Measurements from ENCODE around the gene HEPN1.

HEPN1 gene

DNA sequence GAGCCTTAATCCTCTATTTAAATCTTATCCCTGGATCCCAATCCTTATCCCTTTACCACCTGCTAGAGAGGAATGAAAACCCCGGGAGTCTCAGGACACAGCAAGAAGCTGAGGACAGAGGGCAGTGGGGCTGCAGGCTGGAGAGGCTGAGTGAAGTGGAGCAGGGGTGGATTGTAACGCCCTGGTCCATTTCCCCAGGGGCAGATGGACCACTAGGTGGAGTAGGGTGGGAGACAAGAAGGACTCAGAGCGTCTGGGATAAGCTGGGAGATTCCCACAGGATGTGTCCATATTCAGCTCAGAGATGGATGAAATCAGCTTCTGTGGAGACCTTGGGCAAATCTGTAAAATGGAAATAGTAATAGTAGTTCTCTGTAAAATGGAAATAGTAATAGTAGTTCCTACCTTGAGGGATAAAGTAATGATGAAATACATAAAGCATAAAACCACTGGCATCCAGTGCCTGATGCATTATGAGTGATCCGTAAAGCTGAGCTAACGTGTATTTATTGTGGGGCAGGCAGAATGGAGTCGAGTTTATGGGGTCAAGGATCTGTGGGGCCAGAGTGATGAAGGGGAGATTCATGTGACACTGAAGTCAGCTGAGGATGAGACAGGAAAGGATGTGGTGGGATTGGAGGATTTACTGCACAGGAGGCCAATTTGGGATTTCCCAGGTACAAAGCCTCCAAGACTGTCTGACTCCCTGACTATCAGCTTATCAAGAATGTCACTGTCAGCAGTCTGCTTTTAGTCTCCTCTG, 19.5 kb upstream of the HEPN1 start:
- H3K4me3 ChIP-seq (replicated peaks; ENCODE audit: low read depth, low read length): no peak overlapping the region
- DNase-seq (ENCODE audit: extremely low read depth, low read depth): no peak
- TF ChIP-seq CTCF (IDR thresholded peaks at IDR 0.05; ENCODE audit: low read depth, low read length, missing control alignments): peak; percentile 21

- H3K4me3 ChIP-seq (replicated peaks; ENCODE audit: low read depth, low read length): peak overlapping the region; percentile 29
- no peak for TF ChIP-seq CTCF (IDR thresholded peaks at IDR 0.05; ENCODE audit: low read depth, low read length, missing control alignments)
- peak; percentile 85 for DNase-seq (ENCODE audit: extremely low read depth, low read depth)
These were observed 18.6 kb upstream of the HEPN1 start for GRCh38 chr11:124900464-124900863.

DNA sequence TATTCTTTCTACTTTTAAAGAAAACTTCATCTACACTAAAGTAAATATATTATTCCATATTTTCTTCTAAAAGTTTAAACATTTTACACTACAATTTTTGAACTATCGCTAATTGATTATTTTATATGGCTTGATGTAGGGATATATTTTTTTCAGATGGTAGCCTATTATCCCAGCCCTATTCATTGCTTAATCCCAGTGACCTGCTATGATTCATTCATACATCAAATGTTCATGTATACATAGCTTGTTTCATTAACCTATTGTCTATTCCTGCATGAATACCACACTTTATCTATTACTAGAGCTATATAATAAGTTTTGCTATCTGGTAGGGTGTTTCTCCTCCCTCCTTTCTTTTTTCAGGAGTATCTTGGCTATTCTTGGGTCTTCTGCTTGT, 16.4 kb upstream of the HEPN1 start:
- no peak overlapping the region for H3K4me3 ChIP-seq (replicated peaks; ENCODE audit: low read depth, low read length)
- DNase-seq (ENCODE audit: extremely low read depth, low read depth): no peak
- TF ChIP-seq CTCF (IDR thresholded peaks at IDR 0.05; ENCODE audit: low read depth, low read length, missing control alignments): no peak

GRCh38 chr11:124915541-124916369, 3.3 kb upstream of the HEPN1 start:
- DNase-seq (ENCODE audit: extremely low read depth, low read depth): no peak

DNA sequence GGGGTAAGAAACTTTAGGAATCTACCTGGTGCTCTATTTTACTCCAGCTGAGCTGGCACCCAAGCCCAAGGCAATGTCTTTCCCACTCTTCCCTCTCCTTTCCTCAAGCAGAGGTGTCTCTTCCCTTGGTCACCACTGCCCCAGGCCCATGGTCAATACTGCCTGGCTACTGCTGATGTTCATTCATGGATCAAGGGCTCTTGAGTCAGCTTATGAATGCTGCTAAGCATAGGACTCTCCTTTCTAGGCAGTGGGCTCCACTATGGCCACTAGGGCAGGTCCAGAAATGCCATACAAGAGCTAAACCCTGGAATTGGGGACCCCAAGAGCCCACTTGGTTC, 2.7 kb upstream of the HEPN1 start:
- DNase-seq (ENCODE audit: extremely low read depth, low read depth): no peak

More at GRCh38 chr11:124915541-124916369, 3.3 kb upstream of the HEPN1 start:
- no peak overlapping the region for H3K4me3 ChIP-seq (replicated peaks; ENCODE audit: low read depth, low read length)
- TF ChIP-seq CTCF (IDR thresholded peaks at IDR 0.05; ENCODE audit: low read depth, low read length, missing control alignments): no peak

DNA sequence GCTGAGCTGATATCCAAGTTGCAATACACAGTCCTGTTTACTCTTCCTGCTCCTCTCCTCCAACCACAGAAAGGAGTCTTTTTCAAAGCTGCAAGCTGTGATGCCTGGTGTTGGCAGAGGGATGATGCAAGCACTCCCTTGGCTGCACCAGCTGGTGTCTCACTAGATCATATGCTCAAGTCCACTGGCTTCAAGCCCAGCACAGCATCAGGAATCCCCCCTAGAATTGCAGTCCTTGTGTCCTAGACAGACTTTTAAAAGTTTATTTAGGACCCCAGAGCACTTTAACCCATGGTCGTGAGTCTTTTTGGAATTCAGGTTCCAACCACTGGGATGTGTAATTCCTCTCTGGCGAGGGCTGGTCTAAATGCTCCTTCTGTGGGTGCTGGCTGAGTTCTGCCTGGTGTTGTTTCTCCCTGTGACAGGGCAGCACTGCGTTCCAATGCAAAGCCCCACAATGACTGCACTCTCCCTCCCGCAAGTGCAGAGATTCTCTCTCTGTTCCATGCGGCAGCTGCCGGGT, 1.9 kb upstream of the HEPN1 start:
- no peak for DNase-seq (ENCODE audit: extremely low read depth, low read depth)
- no peak for TF ChIP-seq CTCF (IDR thresholded peaks at IDR 0.05; ENCODE audit: low read depth, low read length, missing control alignments)

More for the DNA sequence above, 2.7 kb upstream of the HEPN1 start:
- no peak overlapping the region for H3K4me3 ChIP-seq (replicated peaks; ENCODE audit: low read depth, low read length)
- no peak for TF ChIP-seq CTCF (IDR thresholded peaks at IDR 0.05; ENCODE audit: low read depth, low read length, missing control alignments)

More for the DNA sequence above, 1.9 kb upstream of the HEPN1 start:
- H3K4me3 ChIP-seq (replicated peaks; ENCODE audit: low read depth, low read length): no peak overlapping the region
